Activated naive CD8-positive, alpha-beta T cell treated with anti-CD3 and anti-CD28 coated beads for 36 hours (primary cell): ENCODE data around the gene SLC38A3. TPM values are rescaled to one million over a fixed set of nuclear protein-coding genes. Genes with fewer than 3 reads are reported as not detected.

Source experiments
- DNase-seq: peaks from one replicate; pipeline ENCODE4 v3.0.0; 2021
- H3K27ac Mint-ChIP-seq: one replicate; pipeline ENCODE4 v1.8.0; 2022; ENCODE audit warnings: mild to moderate bottlenecking, moderate library complexity, mixed read lengths
- H3K27me3 Mint-ChIP-seq: one replicate; pipeline ENCODE4 v1.8.0; 2022; ENCODE audit warnings: mild to moderate bottlenecking, mixed read lengths
- H3K36me3 Mint-ChIP-seq: one replicate; pipeline ENCODE4 v1.8.0; 2021; ENCODE audit warnings: mild to moderate bottlenecking, mixed read lengths
- H3K4me1 Mint-ChIP-seq: one replicate; pipeline ENCODE4 v1.8.0; 2021; ENCODE audit warnings: mixed read lengths
- H3K4me3 Mint-ChIP-seq: one replicate; pipeline ENCODE4 v1.8.0; 2022; ENCODE audit warnings: mild to moderate bottlenecking, moderate library complexity, mixed read lengths
- H3K9me3 Mint-ChIP-seq: one replicate; pipeline ENCODE4 v1.8.0; 2022; ENCODE audit warnings: mixed read lengths
- total RNA-seq, 2 experiments: library from RNA; stranded (reverse); gene quantifications; one replicate each; pipeline ENCODE4 v1.2.3, GENCODE V29; 2021

SLC38A3 gene
- total RNA-seq, 2 experiments from 2014 or later, result 0.18 TPM; not detected in 1

DNA sequence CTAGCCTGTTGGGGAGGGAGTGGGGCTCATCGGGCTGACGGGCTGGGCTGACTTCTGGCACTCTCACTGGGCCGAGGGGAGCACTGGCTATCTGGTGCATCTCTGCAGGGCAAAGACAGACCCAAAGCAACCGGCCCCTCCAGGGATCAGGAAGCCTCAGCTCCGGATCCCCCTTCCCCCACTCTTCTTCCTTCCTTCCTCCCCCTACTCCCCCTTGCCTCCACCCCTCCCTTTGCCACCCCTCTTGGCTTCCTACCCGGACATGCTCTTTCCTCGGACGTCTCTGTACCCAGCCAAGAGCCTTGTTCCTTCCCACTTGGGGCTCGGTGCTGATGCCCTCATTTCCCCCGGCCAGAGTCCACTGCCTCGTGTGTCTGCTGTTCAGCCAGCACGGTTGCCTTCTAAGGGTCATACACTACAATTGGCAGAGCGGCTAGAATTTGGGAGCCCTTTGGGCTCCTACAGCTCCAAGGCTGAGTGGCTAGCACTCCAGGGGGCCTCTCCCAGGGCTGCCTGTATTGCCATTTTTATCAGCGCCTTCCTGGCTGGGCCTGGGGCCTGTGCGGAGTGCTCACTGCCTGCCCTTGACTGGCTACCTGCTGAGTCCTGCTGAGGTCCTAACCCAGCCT lies 39.0 kb upstream of the SLC38A3 start:
- Mint-ChIP-seq H3K27me3 (no peaks in the 10 kb centered on the region), H3K9me3 (no peaks in the 10 kb centered on the region), H3K4me3 (no peak overlapping the region), H3K4me1 (no peaks in the 10 kb centered on the region), H3K27ac (no peak overlapping the region), H3K36me3 (no peaks in the 10 kb centered on the region)
- DNase-seq, result no peak

GRCh38 chr3:50166620-50167019 lies 38.5 kb upstream of the SLC38A3 start:
- no peaks in the 10 kb centered on the region for H3K27me3 Mint-ChIP-seq
- no peak for DNase-seq
- H3K9me3 Mint-ChIP-seq, result no peaks in the 10 kb centered on the region
- no peaks in the 10 kb centered on the region for H3K36me3 Mint-ChIP-seq
- no peak overlapping the region for H3K4me3 Mint-ChIP-seq
- no peaks in the 10 kb centered on the region for H3K4me1 Mint-ChIP-seq
- no peak overlapping the region for H3K27ac Mint-ChIP-seq

GRCh38 chr3:50167069-50167840 lies 37.8 kb upstream of the SLC38A3 start:
- Mint-ChIP-seq H3K9me3 (no peaks in the 10 kb centered on the region), H3K36me3 (no peaks in the 10 kb centered on the region), H3K4me3 (no peak overlapping the region), H3K4me1 (no peaks in the 10 kb centered on the region), H3K27ac (no peak overlapping the region), H3K27me3 (no peaks in the 10 kb centered on the region)
- DNase-seq, result no peak

GRCh38 chr3:50167841-50168209 lies 37.2 kb upstream of the SLC38A3 start:
- DNase-seq, result no peak
- Mint-ChIP-seq H3K36me3 (no peaks in the 10 kb centered on the region), H3K27ac (no peak overlapping the region), H3K27me3 (no peaks in the 10 kb centered on the region), H3K9me3 (no peaks in the 10 kb centered on the region), H3K4me1 (no peaks in the 10 kb centered on the region), H3K4me3 (no peak overlapping the region)

DNA sequence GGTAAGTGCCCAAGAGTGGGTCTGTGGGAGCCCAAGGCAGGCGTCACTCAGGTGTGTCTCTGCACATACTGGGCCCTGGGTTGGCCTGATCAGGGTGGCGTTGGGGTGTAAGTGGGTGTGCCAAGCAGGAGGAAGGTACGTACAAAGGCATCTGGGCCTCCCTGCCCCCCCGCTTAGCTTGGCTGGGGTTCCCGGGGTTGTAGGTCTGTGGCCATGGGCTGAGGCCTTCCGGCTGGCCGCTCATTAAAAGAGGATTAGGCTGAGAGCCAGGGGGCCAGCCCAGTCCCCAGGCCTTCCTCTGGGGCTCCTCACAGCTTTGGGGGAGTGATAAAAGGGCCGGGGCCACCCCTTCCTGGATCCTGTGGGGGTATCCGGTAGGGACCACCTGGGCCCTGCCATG lies 36.7 kb upstream of the SLC38A3 start:
- Mint-ChIP-seq H3K4me1 (no peaks in the 10 kb centered on the region), H3K27ac (no peak overlapping the region), H3K9me3 (no peaks in the 10 kb centered on the region), H3K4me3 (no peak overlapping the region), H3K36me3 (no peaks in the 10 kb centered on the region), H3K27me3 (no peaks in the 10 kb centered on the region)
- DNase-seq, result no peak

GRCh38 chr3:50168791-50169190 lies 36.3 kb upstream of the SLC38A3 start:
- Mint-ChIP-seq H3K36me3 (no peaks in the 10 kb centered on the region), H3K4me3 (no peak overlapping the region), H3K27me3 (no peaks in the 10 kb centered on the region), H3K27ac (no peak overlapping the region), H3K4me1 (no peaks in the 10 kb centered on the region), H3K9me3 (no peaks in the 10 kb centered on the region)
- DNase-seq, result no peak

GRCh38 chr3:50169232-50169832 lies 35.7 kb upstream of the SLC38A3 start:
- Mint-ChIP-seq H3K27ac (no peak overlapping the region), H3K4me3 (no peak overlapping the region), H3K9me3 (no peaks in the 10 kb centered on the region), H3K4me1 (no peaks in the 10 kb centered on the region), H3K27me3 (no peaks in the 10 kb centered on the region), H3K36me3 (no peaks in the 10 kb centered on the region)
- DNase-seq, result no peak

DNA sequence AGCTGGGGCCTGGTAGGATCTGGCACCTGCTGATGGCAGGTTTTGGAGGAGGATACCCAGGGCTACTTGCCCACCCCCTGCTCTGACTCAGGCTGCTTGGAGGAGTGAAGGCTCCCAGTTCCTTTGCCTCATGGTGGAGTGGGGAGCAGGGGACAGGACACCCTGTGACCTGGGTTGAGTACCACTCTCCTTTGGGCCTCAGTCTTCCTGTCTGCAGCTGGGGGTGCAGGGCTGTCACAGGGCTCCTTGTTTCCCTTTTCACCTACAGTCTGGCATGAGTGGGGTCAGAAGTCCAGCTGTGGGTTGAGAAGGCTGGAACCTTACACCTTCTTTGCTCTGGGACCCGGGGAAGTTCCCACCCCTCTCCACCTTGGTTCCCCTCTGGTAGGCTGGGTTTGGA lies 35.2 kb upstream of the SLC38A3 start:
- H3K36me3 Mint-ChIP-seq, result no peaks in the 10 kb centered on the region
- DNase-seq, result no peak
- no peaks in the 10 kb centered on the region for H3K4me1 Mint-ChIP-seq
- H3K9me3 Mint-ChIP-seq, result no peaks in the 10 kb centered on the region
- no peaks in the 10 kb centered on the region for H3K27me3 Mint-ChIP-seq
- no peak overlapping the region for H3K4me3 Mint-ChIP-seq
- H3K27ac Mint-ChIP-seq, result no peak overlapping the region

DNA sequence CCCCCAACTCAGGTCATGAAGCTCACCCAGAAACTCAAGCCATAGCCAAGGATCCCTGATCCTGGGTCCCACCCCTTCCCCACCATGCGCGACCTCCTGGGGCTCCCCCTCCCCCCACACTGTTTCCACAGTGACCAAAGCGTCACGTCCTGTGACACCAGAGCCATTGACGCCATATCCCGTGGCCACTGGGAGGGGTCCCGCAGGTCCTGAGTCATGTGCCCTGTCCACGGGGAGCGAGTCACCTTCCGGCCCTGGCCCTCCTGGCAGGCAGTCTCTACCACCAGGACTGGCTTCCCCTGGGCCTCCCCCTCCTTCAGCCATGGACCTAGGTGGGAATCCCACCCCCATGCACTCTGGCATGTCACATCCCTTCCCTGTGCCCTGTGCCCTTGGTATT lies 34.4 kb upstream of the SLC38A3 start:
- H3K27ac Mint-ChIP-seq, result no peak overlapping the region
- no peaks in the 10 kb centered on the region for H3K9me3 Mint-ChIP-seq
- H3K27me3 Mint-ChIP-seq, result no peaks in the 10 kb centered on the region
- H3K4me1 Mint-ChIP-seq, result no peaks in the 10 kb centered on the region
- no peak for DNase-seq
- no peaks in the 10 kb centered on the region for H3K36me3 Mint-ChIP-seq
- H3K4me3 Mint-ChIP-seq, result no peak overlapping the region

GRCh38 chr3:50171540-50172301 lies 33.4 kb upstream of the SLC38A3 start:
- no peaks in the 10 kb centered on the region for H3K27me3 Mint-ChIP-seq
- H3K4me3 Mint-ChIP-seq, result no peak overlapping the region
- H3K4me1 Mint-ChIP-seq, result no peaks in the 10 kb centered on the region
- no peak for DNase-seq
- no peak overlapping the region for H3K27ac Mint-ChIP-seq
- no peaks in the 10 kb centered on the region for H3K9me3 Mint-ChIP-seq
- no peaks in the 10 kb centered on the region for H3K36me3 Mint-ChIP-seq

DNA sequence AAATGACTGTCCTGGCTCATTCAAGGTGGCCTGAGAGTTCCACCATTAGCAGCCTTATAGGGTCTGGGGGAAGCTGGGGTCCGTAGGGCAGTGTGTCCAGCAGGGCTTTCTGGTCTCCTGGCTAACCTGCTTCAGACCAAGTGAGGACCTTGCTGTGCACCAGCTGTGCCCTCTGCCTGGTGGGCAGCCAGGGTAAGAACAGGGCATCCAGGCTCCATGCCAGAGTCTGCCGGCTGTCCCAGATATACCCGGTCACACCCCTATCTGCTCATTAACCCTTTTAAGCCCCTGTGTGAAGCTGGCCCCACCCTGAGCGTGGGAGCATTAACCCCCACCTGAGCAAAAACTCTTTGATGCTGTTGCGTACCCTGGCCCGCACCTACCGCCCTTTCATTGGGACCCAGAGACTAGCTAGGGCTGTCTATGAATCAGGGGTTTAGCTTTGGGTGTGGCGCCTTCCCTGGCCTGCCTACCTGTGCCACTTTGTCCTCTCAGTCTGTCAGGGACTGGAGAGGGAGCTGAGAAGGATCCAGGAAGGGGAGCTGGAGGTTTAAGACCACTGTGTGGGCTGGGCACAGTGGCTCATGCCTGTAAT lies 32.3 kb upstream of the SLC38A3 start:
- Mint-ChIP-seq H3K4me3 (no peak overlapping the region), H3K36me3 (no peaks in the 10 kb centered on the region), H3K27ac (no peak overlapping the region), H3K9me3 (no peaks in the 10 kb centered on the region), H3K27me3 (no peaks in the 10 kb centered on the region), H3K4me1 (no peaks in the 10 kb centered on the region)
- no peak for DNase-seq

GRCh38 chr3:50173685-50174516 lies 31.2 kb upstream of the SLC38A3 start:
- Mint-ChIP-seq H3K4me3 (no peak overlapping the region), H3K27ac (no peak overlapping the region), H3K4me1 (no peaks in the 10 kb centered on the region), H3K27me3 (no peaks in the 10 kb centered on the region), H3K36me3 (no peaks in the 10 kb centered on the region), H3K9me3 (no peaks in the 10 kb centered on the region)
- no peak for DNase-seq

DNA sequence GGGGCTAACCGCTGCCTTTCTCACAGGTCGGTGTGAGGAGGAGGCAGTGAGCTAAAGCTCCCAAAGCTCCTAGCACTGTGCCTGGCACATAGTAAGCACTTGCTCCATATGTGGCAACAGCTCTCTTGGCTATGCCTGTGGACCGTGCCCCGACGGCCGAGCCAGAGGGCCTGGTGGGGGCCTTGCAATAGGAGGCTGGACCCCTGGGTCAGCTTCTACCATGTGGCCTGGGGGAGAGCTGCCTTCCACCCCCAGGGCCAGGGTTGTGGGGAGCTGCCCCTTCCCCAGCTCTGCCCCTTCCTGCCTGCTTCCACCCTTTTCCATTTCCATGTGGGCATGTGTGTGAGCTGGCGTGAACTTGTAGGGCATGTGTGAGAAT lies 30.6 kb upstream of the SLC38A3 start:
- no peak overlapping the region for H3K27ac Mint-ChIP-seq
- no peak overlapping the region for H3K4me3 Mint-ChIP-seq
- H3K9me3 Mint-ChIP-seq, result no peaks in the 10 kb centered on the region
- no peaks in the 10 kb centered on the region for H3K4me1 Mint-ChIP-seq
- H3K36me3 Mint-ChIP-seq, result no peaks in the 10 kb centered on the region
- no peaks in the 10 kb centered on the region for H3K27me3 Mint-ChIP-seq
- DNase-seq, result no peak

GRCh38 chr3:50174947-50175524 lies 30.0 kb upstream of the SLC38A3 start:
- Mint-ChIP-seq H3K4me1 (no peaks in the 10 kb centered on the region), H3K36me3 (no peaks in the 10 kb centered on the region)

More at GRCh38 chr3:50174947-50175524, 30.0 kb upstream of the SLC38A3 start:
- Mint-ChIP-seq H3K27me3 (no peaks in the 10 kb centered on the region), H3K27ac (no peak overlapping the region), H3K4me3 (no peak overlapping the region), H3K9me3 (no peaks in the 10 kb centered on the region)
- DNase-seq, result no peak
